H1 (cell line): ENCODE results near the gene CD151. TPM values are rescaled to one million over a fixed set of nuclear protein-coding genes. Genes with fewer than 3 reads are reported as not detected.

Source experiments
- CTCF ChIA-PET: fragments of 300-600 bp; sonication (Branson Sonifier 250); formaldehyde crosslinking; loops from one replicate; lab custom pipeline; 2021; ENCODE audit not compliant: partially characterized antibody; lab: Charles Lee
- POLR2A ChIA-PET: fragments of 300-600 bp; sonication (Branson Sonifier 250); formaldehyde crosslinking; loops from one replicate; lab custom pipeline; 2021; ENCODE audit warnings: inconsistent platforms; ENCODE audit not compliant: partially characterized antibody; lab: Charles Lee
- DNase-seq, 2 experiments: peaks; one replicate each; pipeline versions ENCODE4 v3.0.0 to v3.0.0-alpha.2; 2010 to 2022; ENCODE audit warnings: low spot score in 2 of 2, low read depth in 1 of 2, mixed read lengths in 1 of 2
- FAIRE-seq: peaks from 2 replicates; lab custom pipeline; 2011; peaks lifted over from hg19 to GRCh38; lab: Jason Lieb, UNC
- H2AFZ ChIP-seq: 2 replicates; pipeline ENCODE4 v1.8.1; 2012; ENCODE audit warnings: low read length, inconsistent platforms
- H2AK5ac ChIP-seq: 2 replicates; pipeline ENCODE4 v1.6.1; 2013; ENCODE audit warnings: low read depth, low read length
- H2BK120ac ChIP-seq: replicated peaks from 2 replicates; pipeline ENCODE3; 2013; ENCODE audit warnings: low read depth, low read length, inconsistent platforms
- H2BK12ac ChIP-seq: 2 replicates; pipeline ENCODE4 v1.6.1; 2013; ENCODE audit warnings: low read depth, low read length
- H2BK15ac ChIP-seq: 2 replicates; pipeline ENCODE4 v1.6.1; 2013; ENCODE audit warnings: low read length
- H2BK20ac ChIP-seq: 2 replicates; pipeline ENCODE4 v1.6.1; 2013; ENCODE audit warnings: low read length
- H2BK5ac ChIP-seq: 2 replicates; pipeline ENCODE4 v1.6.1; 2013; ENCODE audit warnings: low read depth, low read length
- H3K14ac ChIP-seq: 2 replicates; pipeline ENCODE4 v1.6.1; 2013; ENCODE audit warnings: inconsistent platforms; ENCODE audit not compliant: insufficient read length
- H3K18ac ChIP-seq: 2 replicates; pipeline ENCODE4 v1.6.1; 2013; ENCODE audit warnings: low read length; ENCODE audit errors: extremely low read depth
- H3K23ac ChIP-seq: 2 replicates; pipeline ENCODE4 v1.6.1; 2013; ENCODE audit warnings: inconsistent platforms; ENCODE audit not compliant: insufficient read length
- H3K23me2 ChIP-seq: 2 replicates; pipeline ENCODE4 v1.6.1; 2013; ENCODE audit warnings: low read depth, low read length
- H3K27ac ChIP-seq: 2 replicates; pipeline ENCODE4 v1.6.1; 2011; ENCODE audit warnings: low read depth, low read length, inconsistent platforms
- H3K27me3 ChIP-seq, 4 experiments: replicated peaks in 1 of 4; 1 replicate in 1 of 4; 2 replicates in 3 of 4; pipeline versions ENCODE4 v1.6.1 to v1.8.1; 2011 to 2013; ENCODE audit warnings: low read length in 3 of 4, mild to moderate bottlenecking in 3 of 4, inconsistent platforms in 2 of 4, mixed read lengths in 2 of 4, moderate library complexity in 1 of 4; ENCODE audit not compliant: control insufficient read depth in 3 of 4, insufficient read depth in 3 of 4; ENCODE audit errors: extremely low read depth in 1 of 4
- H3K36me3 ChIP-seq, 4 experiments: 2 replicates each; pipeline versions ENCODE4 v1.6.1 to v1.8.1; 2011 to 2013; ENCODE audit warnings: mild to moderate bottlenecking in 4 of 4, low read length in 3 of 4, moderate library complexity in 2 of 4, control low read depth in 1 of 4, inconsistent platforms in 1 of 4; ENCODE audit not compliant: insufficient read depth in 4 of 4, control insufficient read depth in 2 of 4
- H3K4ac ChIP-seq: replicated peaks from 2 replicates; pipeline ENCODE3; 2013; ENCODE audit warnings: low read length, low read depth, mixed read lengths, inconsistent platforms; ENCODE audit not compliant: insufficient read length
- H3K4me1 ChIP-seq, 4 experiments: replicated peaks in 1 of 4; 1 replicate in 1 of 4; 2 replicates in 3 of 4; pipeline versions ENCODE4 v1.6.1 to v1.8.1; 2011 to 2013; ENCODE audit warnings: low read length in 3 of 4, inconsistent platforms in 2 of 4, mixed read lengths in 1 of 4; ENCODE audit not compliant: insufficient read depth in 4 of 4, control insufficient read depth in 3 of 4
- H3K4me2 ChIP-seq, 2 experiments: 2 replicates each; pipeline versions ENCODE4 v1.6.1 to v1.8.1; 2011 to 2013; ENCODE audit warnings: low read depth in 2 of 2, low read length in 2 of 2, control low read depth in 1 of 2, inconsistent platforms in 1 of 2, mild to moderate bottlenecking in 1 of 2; ENCODE audit not compliant: insufficient read depth in 1 of 2
- H3K4me3 ChIP-seq, 4 experiments: fragments of 200-600, 300-600 bp in 1 of 4; sonication (generic), shearing (Covaris generic), sonication (Bioruptor Twin) in 1 of 4; 2 replicates each; pipeline versions ENCODE4 v1.5.1 to v1.8.1; 2011 to 2016; ENCODE audit warnings: low read length in 4 of 4, low read depth in 3 of 4, control low read depth in 2 of 4, inconsistent platforms in 2 of 4, mild to moderate bottlenecking in 2 of 4, mixed read lengths in 1 of 4, moderate library complexity in 1 of 4; ENCODE audit not compliant: insufficient read depth in 2 of 4; ENCODE audit errors: extremely low read depth in 1 of 4
- H3K56ac ChIP-seq: replicated peaks from 2 replicates; pipeline ENCODE3; 2013; ENCODE audit warnings: low read depth, mild to moderate bottlenecking, mixed read lengths, low read length, inconsistent platforms; ENCODE audit not compliant: insufficient read length
- H3K79me1 ChIP-seq: 2 replicates; pipeline ENCODE4 v1.6.1; 2013; ENCODE audit warnings: low read depth, low read length, control low read depth
- H3K79me2 ChIP-seq, 2 experiments: 2 replicates each; pipeline versions ENCODE4 v1.6.1 to v1.8.1; 2012 to 2013; ENCODE audit warnings: low read length in 2 of 2, mild to moderate bottlenecking in 2 of 2, inconsistent platforms in 1 of 2; ENCODE audit not compliant: insufficient read depth in 2 of 2, control insufficient read depth in 1 of 2
- H3K9ac ChIP-seq, 4 experiments: replicated peaks in 1 of 4; 1 replicate in 1 of 4; 2 replicates in 3 of 4; pipeline versions ENCODE4 v1.6.1 to v1.8.1; 2011 to 2013; ENCODE audit warnings: low read depth in 3 of 4, low read length in 3 of 4, control low read depth in 2 of 4, mild to moderate bottlenecking in 2 of 4, moderate library complexity in 2 of 4, inconsistent platforms in 1 of 4; ENCODE audit errors: extremely low read depth in 1 of 4
- H3K9me3 ChIP-seq, 2 experiments: 2 replicates each; pipeline versions ENCODE4 v1.6.1 to v1.8.1; 2012 to 2013; ENCODE audit warnings: mild to moderate bottlenecking in 2 of 2, moderate library complexity in 2 of 2, control low read depth in 1 of 2, inconsistent platforms in 1 of 2, low read depth in 1 of 2, low read length in 1 of 2, mixed read lengths in 1 of 2; ENCODE audit not compliant: insufficient read depth in 2 of 2
- H4K20me1 ChIP-seq, 2 experiments: replicated peaks in 1 of 2; 2 replicates each; pipeline versions ENCODE3 to v1.8.1; 2011 to 2013; ENCODE audit warnings: inconsistent platforms in 2 of 2, low read length in 2 of 2, mild to moderate bottlenecking in 1 of 2; ENCODE audit not compliant: insufficient read depth in 2 of 2, control insufficient read depth in 1 of 2
- H4K5ac ChIP-seq: 2 replicates; pipeline ENCODE4 v1.6.1; 2013; ENCODE audit warnings: low read length, low read depth, mixed read lengths, inconsistent platforms; ENCODE audit not compliant: insufficient read length
- H4K8ac ChIP-seq: 2 replicates; pipeline ENCODE4 v1.8.0; 2013; ENCODE audit warnings: mild to moderate bottlenecking, moderate library complexity, low read length, inconsistent platforms; ENCODE audit not compliant: insufficient read depth; ENCODE audit errors: extremely low read depth
- H4K91ac ChIP-seq: replicated peaks from 2 replicates; pipeline ENCODE3; 2013; ENCODE audit warnings: low read length, mixed read lengths, inconsistent platforms; ENCODE audit not compliant: insufficient read length
- ASH2L ChIP-seq: fragments of 200-600, 300-600 bp; sonication (generic); IDR thresholded peaks from one replicate; pipeline ENCODE4 v1.7.1; 2017; ENCODE audit warnings: low read length
- CREB1 ChIP-seq: IDR thresholded peaks from 2 replicates; pipeline ENCODE4 v1.6.1; 2012; ENCODE audit warnings: inconsistent platforms
- CTCF ChIP-seq, 3 experiments: IDR thresholded peaks; 1 replicate in 2 of 3; 2 replicates in 1 of 3; pipeline versions ENCODE4 v1.5.1 to v1.6.1; 2011; ENCODE audit warnings: low read length in 3 of 3, mild to moderate bottlenecking in 3 of 3, inconsistent platforms in 2 of 3, low read depth in 1 of 3, moderate library complexity in 1 of 3; ENCODE audit not compliant: insufficient read depth in 1 of 3; ENCODE audit errors: control extremely low read depth in 1 of 3
- FOSL1 ChIP-seq: IDR thresholded peaks from 2 replicates; pipeline ENCODE4 v1.6.1; 2011; ENCODE audit warnings: mild to moderate bottlenecking, low read depth, low read length, moderate library complexity; ENCODE audit not compliant: insufficient read depth
- JUND ChIP-seq: IDR thresholded peaks from 2 replicates; pipeline ENCODE4 v1.6.1; 2011; ENCODE audit warnings: mild to moderate bottlenecking, improper control_type of control experiment, low read length
- KDM4A ChIP-seq: IDR thresholded peaks from one replicate; pipeline ENCODE4 v1.7.1; 2012; ENCODE audit warnings: low read depth, mild to moderate bottlenecking, moderate library complexity, low read length, inconsistent platforms; ENCODE audit not compliant: severe bottlenecking
- NANOG ChIP-seq: IDR thresholded peaks from 2 replicates; pipeline ENCODE4 v1.6.1; 2011; ENCODE audit warnings: low read length, low read depth, mild to moderate bottlenecking, inconsistent platforms; ENCODE audit not compliant: insufficient read depth, poor library complexity, severe bottlenecking
- POU5F1 ChIP-seq: IDR thresholded peaks from 2 replicates; pipeline ENCODE4 v1.6.1; 2011; ENCODE audit warnings: low read depth, mild to moderate bottlenecking, low read length, moderate library complexity
- RXRA ChIP-seq: IDR thresholded peaks from 2 replicates; pipeline ENCODE4 v1.6.1; 2011; ENCODE audit warnings: low read depth, mild to moderate bottlenecking, low read length, moderate library complexity; ENCODE audit not compliant: insufficient read depth
- SIX5 ChIP-seq: IDR thresholded peaks from 2 replicates; pipeline ENCODE4 v1.6.1; 2011; ENCODE audit warnings: mild to moderate bottlenecking, low read depth, low read length
- SP1 ChIP-seq: IDR thresholded peaks from 2 replicates; pipeline ENCODE4 v1.6.1; 2011; ENCODE audit warnings: low read depth, low read length
- SUZ12 ChIP-seq: fragments of 200-600 bp; sonication (generic); IDR thresholded peaks from 2 replicates; pipeline ENCODE4 v1.6.1; 2012; ENCODE audit warnings: mild to moderate bottlenecking, inconsistent platforms, low read length, moderate library complexity, mixed read lengths
- WGBS, 2 experiments: shearing (Covaris generic) in 1 of 2; methylation state at CpG; one replicate each; pipeline versions ENCODE4 v1.1.6 to v1.1.7; 2013 to 2015; ENCODE audit warnings: low lambda C conversion rate in 2 of 2, mixed read lengths in 2 of 2, inconsistent platforms in 1 of 2, low coverage in 1 of 2, missing lambda C conversion rate in 1 of 2; ENCODE audit not compliant: insufficient replicate concordance in 2 of 2, insufficient coverage in 1 of 2, insufficient read length in 1 of 2; ENCODE audit errors: extremely low coverage in 1 of 2, missing lambda C conversion rate in 1 of 2; 5-methylcytosine and 5-hydroxymethylcytosine counted together
- polyA plus RNA-seq, 7 experiments: library from polyadenylated mRNA; depleted of rRNA in 3 of 7; stranded (reverse) in 5 of 7; unstranded in 2 of 7; fragments of >200 nt in 5 of 7; fragments of 200-250 nt in 2 of 7; gene quantifications; 1 replicate in 5 of 7; 2 replicates in 1 of 7; 4 replicates in 1 of 7; pipeline versions ENCODE4 v1.2.1 to v1.2.3, GENCODE V29; 2011 to 2013; ENCODE audit warnings: missing spikeins in 2 of 7, mixed read lengths in 2 of 7
- total RNA-seq: library from RNA; stranded (reverse); fragmentation: NEBNext Ultra II Directional; extraction: Animal tissue kit (Norgen Biotek cat#: 25700); gene quantifications from 2 replicates; pipeline ENCODE4 v1.2.1, GENCODE V29; 2021

CD151 gene
- total and polyA plus RNA-seq, 2 of the 8 experiments (the other 6 are each of a cell fraction or from before 2014, with no cell fraction given) = 101 to 212 TPM

GRCh38 chr11:856397-856796 lies 23.6 kb downstream of the CD151 start:
- ChIA-PET POLR2A (interaction anchor here (0.6 to 13.8 kb wide), 8 partner anchors 11 to 194 kb away, joined by 3 to 234 read pairs (median 4); partner anchors contain the start of genes CD151, PIDD1, POLR2L and RPLP2), CTCF (interaction anchor here (1.0 to 10.5 kb wide), 11 partner anchors 8 to 195 kb away, joined by 3 to 74 read pairs (median 4); partner anchors contain the start of gene TSPAN4)
- TF ChIP-seq FOSL1 (no peak), CTCF (IDR thresholded peaks at IDR 0.05; ENCODE audit: control extremely low read depth in 1 of 3, insufficient read depth in 1 of 3, low read depth in 1 of 3, low read length in 3 of 3) (no peak), CREB1 (no peak), RXRA (no peak), JUND (no peak), SP1 (no peak), POU5F1 (no peak), KDM4A (no peak), NANOG (no peak), SIX5 (no peak), ASH2L (no peak), SUZ12 (no peak)

More at GRCh38 chr11:856397-856796, 23.6 kb downstream of the CD151 start:
- no peak overlapping the region for H2AFZ ChIP-seq
- H4K8ac ChIP-seq = no peak overlapping the region; the same call in 1 of the 2 replicates
- no peak overlapping the region for H3K4ac ChIP-seq
- no peak overlapping the region for H3K23ac ChIP-seq
- H2BK120ac ChIP-seq = no peak overlapping the region
- no peaks in the 10 kb centered on the region for H3K9me3 ChIP-seq
- H3K79me2 ChIP-seq = no peaks in the 10 kb centered on the region; a peak in 1 of 4 replicates
- no peak overlapping the region for H2BK20ac ChIP-seq
- H4K91ac ChIP-seq = no peak overlapping the region
- H2BK5ac ChIP-seq = no peak overlapping the region
- H2AK5ac ChIP-seq = no peak overlapping the region
- no peak overlapping the region for H3K18ac ChIP-seq
- H3K14ac ChIP-seq = no peak overlapping the region
- no peak overlapping the region for H3K9ac ChIP-seq
- H4K20me1 ChIP-seq = peaks cover 21 to 56% of the 10 kb centered on the region in 2 experiments
- H2BK15ac ChIP-seq = no peak overlapping the region
- no peak overlapping the region for H2BK12ac ChIP-seq
- no peak overlapping the region for H3K27ac ChIP-seq
- peak in 1 of 2 experiments; percentile 55 for DNase-seq
- H3K36me3 ChIP-seq = no peaks in the 10 kb centered on the region
- FAIRE-seq = no peak
- H3K79me1 ChIP-seq = peaks cover 5% of the 10 kb centered on the region
- H4K5ac ChIP-seq = no peak overlapping the region
- H3K4me3 ChIP-seq = no peak overlapping the region
- peaks cover 0 to 17% (median 12%) of the 10 kb centered on the region in 4 experiments; a peak in 6 of 7 replicates for H3K4me1 ChIP-seq
- WGBS, 2 experiments = 88% methylated on average over 7 of the region's 8 CpGs; no CpG with 5 or more reads in 1 of the 2 experiments
- peaks cover 0 to 2% (median 0%) of the 10 kb centered on the region in 4 experiments; a peak in 2 of 7 replicates for H3K27me3 ChIP-seq
- no peak overlapping the region for H3K4me2 ChIP-seq
- H3K23me2 ChIP-seq = no peaks in the 10 kb centered on the region
- H3K56ac ChIP-seq = no peak overlapping the region
